Lower lobe of right lung (tissue), 2 donors: ENCODE data around the gene PLSCR3. TPM values are rescaled to one million over a fixed set of nuclear protein-coding genes. Genes with fewer than 3 reads are reported as not detected.

Experiments
- ATAC-seq, 2 donors: fragments of 200-7000 bp; cut with Tn5 transposase; one replicate each; pipeline ENCODE4 v1.9.1; 2020 to 2022; ENCODE audit warnings: mild to moderate bottlenecking in 2 of 2, moderate library complexity in 2 of 2
- DNase-seq: peaks from one replicate; pipeline ENCODE4 v3.0.0-alpha.2; 2020
- H3K27ac ChIP-seq: fragments of 200-600 bp; one replicate; pipeline ENCODE4 v1.8.0; 2022
- H3K27me3 ChIP-seq: fragments of 200-600 bp; one replicate; pipeline ENCODE4 v1.8.0; 2022; ENCODE audit warnings: low read depth
- H3K36me3 ChIP-seq: fragments of 200-600 bp; one replicate; pipeline ENCODE4 v1.8.0; 2022; ENCODE audit warnings: mild to moderate bottlenecking
- H3K4me1 ChIP-seq: fragments of 200-600 bp; one replicate; pipeline ENCODE4 v1.8.0; 2022
- H3K4me3 ChIP-seq: fragments of 200-600 bp; one replicate; pipeline ENCODE4 v1.8.0; 2022; ENCODE audit warnings: mild to moderate bottlenecking
- H3K9me3 ChIP-seq: fragments of 200-600 bp; one replicate; pipeline ENCODE4 v1.8.0; 2022
- intact Hi-C: fragments of 100-400 bp; cut with DNase I; formaldehyde crosslinking; loops from one replicate; pipeline ENCODE4 v1.11.0; 2022
- total RNA-seq: library from RNA; stranded (reverse); fragmentation: NEBNext Ultra II Directional; extraction: Animal tissue kit (Norgen Biotek cat#: 25700); gene quantifications from one replicate; pipeline ENCODE4 v1.2.1, GENCODE V29; 2021
- TF ChIP-seq, protein P1 (sequence below): fragments of 200-600 bp; IDR thresholded peaks from one replicate; pipeline ENCODE4 v1.8.0; 2022; ENCODE audit warnings: antibody characterized with exemption, mild to moderate bottlenecking
- donor health status: DM: no; HTN: yes; CAD: no; lungs with severe emphysema.

Gene PLSCR3
- total RNA-seq, 1 donor from 2014 or later = 27.1 TPM

DNA sequence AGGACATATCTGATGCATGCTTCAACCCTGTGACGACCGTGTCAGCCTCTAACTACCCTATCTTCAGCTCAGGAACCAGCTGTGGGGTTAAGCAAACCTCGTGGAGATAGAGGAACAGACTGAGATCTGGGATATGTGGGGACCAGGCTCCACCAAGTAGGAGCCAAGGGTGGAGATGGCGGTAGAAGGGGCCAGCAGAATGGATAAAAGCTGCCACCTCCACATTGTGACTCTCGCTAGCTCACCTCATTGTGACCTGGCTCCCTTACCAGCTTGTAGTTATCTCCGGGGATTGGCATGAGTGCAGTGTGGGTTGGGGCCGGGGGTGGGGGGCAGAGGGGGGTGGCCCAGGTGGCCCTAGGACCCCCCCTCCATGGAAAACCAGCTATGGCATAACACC lies 31.0 kb upstream of the PLSCR3 start, which contains the start of gene SPEM2:
Gene SPEM2 (plus strand): TSS at position 301 of the 400 bp plus-strand sequence. CDS start 73 bp downstream, at position 374.
- no peaks in the 10 kb centered on the region for H3K27me3 ChIP-seq
- no peaks in the 10 kb centered on the region for H3K9me3 ChIP-seq
- DNase-seq (no peak), ATAC-seq (no peak)
- no peaks in the 10 kb centered on the region for H3K4me1 ChIP-seq
- no peaks in the 10 kb centered on the region for H3K36me3 ChIP-seq
- H3K27ac ChIP-seq = no peak within 1 kb of the TSS
- TF ChIP-seq, protein P1, sequence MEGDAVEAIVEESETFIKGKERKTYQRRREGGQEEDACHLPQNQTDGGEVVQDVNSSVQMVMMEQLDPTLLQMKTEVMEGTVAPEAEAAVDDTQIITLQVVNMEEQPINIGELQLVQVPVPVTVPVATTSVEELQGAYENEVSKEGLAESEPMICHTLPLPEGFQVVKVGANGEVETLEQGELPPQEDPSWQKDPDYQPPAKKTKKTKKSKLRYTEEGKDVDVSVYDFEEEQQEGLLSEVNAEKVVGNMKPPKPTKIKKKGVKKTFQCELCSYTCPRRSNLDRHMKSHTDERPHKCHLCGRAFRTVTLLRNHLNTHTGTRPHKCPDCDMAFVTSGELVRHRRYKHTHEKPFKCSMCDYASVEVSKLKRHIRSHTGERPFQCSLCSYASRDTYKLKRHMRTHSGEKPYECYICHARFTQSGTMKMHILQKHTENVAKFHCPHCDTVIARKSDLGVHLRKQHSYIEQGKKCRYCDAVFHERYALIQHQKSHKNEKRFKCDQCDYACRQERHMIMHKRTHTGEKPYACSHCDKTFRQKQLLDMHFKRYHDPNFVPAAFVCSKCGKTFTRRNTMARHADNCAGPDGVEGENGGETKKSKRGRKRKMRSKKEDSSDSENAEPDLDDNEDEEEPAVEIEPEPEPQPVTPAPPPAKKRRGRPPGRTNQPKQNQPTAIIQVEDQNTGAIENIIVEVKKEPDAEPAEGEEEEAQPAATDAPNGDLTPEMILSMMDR = no peak
- no peak within 1 kb of the TSS for H3K4me3 ChIP-seq
- intact Hi-C loops = no loop called here

DNA sequence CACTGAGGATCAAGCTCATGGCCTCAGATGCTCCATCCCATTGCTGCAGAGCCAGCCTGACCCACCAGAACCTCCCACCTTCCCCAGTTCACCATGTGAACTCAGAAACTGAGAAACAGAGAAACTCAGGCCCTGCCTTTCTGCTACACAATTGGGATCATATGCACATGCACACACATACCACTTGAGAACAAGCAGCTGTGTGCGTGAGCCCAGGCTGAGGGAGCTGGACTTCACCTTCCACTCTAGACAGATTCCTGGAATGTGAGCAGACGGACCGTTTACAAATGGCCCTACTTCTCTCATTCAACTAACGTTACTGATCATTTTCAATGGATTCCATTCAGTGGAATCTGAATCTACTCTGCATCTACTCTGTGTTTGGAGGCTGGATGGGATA lies 29.4 kb upstream of the PLSCR3 start:
- Histone ChIP-seq H3K9me3 (no peaks in the 10 kb centered on the region), H3K27me3 (no peaks in the 10 kb centered on the region), H3K4me1 (no peaks in the 10 kb centered on the region), H3K4me3 (no peak overlapping the region), H3K27ac (no peak overlapping the region), H3K36me3 (no peaks in the 10 kb centered on the region)
- intact Hi-C loops = no loop called here
- ATAC-seq (no peak), DNase-seq (no peak)
- TF ChIP-seq, protein P1 = no peak

DNA sequence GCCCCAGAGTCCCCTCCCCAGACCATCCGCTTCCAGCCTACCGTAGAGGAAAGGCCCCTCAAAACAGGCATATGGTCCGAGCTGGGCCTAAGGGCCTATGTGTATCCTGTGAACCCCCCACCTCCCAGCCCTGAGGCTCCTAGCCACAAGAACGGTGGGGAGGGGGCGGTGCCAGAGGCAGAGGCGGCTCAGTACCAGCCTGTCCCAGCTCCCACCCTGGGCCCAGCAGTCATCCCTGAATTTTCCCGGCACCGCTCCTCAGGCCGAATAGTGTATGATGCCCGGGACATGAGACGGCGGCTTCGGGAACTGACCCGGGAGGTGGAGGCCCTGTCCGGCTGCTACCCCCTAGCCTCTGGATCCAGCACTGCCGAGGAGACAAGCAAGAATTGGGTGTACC lies 26.9 kb upstream of the PLSCR3 start:
- DNase-seq (no peak), ATAC-seq (no peak)
- no peak overlapping the region for H3K27ac ChIP-seq
- no peaks in the 10 kb centered on the region for H3K4me1 ChIP-seq
- intact Hi-C loops = no loop called here
- H3K4me3 ChIP-seq = no peak overlapping the region
- H3K27me3 ChIP-seq = no peaks in the 10 kb centered on the region
- H3K36me3 ChIP-seq = no peaks in the 10 kb centered on the region
- H3K9me3 ChIP-seq = no peaks in the 10 kb centered on the region
- TF ChIP-seq, protein P1 = no peak

DNA sequence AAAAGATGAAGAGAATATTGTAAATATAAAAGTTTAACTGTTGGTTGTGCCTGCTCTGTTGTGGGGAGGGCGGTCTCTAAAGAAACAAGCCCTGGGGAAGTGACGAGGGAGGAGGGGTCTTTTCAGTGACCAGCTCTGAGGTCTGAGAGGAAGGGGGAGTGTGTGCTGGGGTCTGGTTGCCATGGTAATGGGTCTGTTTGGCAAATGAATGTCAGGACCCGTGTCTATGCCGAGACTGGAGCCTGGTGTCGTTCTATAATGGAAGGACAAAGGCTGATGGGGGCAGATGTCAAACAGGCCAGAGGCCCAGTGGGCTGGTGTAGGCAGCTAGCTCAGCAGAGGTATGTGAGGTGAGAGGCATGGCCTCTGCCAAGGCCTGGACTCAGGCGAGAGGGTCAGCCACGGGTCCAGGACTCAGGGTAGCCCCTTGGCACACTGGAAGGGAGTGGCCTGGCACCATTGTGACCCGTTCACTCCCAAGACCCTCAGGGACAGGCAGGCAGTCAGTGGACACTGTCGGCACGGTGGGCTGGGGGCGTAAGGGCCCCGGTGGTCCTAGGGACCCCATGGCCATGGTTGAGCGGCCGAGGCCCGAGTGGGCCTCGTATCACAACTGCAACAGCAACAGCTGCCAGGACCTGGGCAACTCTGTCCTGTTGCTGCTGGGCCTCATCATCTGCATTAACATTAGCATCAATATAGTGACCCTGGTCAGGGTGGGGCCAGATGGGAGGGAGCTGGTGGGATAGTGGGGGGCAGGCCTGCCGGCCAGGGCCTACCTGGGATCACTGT lies 25.7 kb upstream of the PLSCR3 start, which contains the start of gene SPEM1:
Gene SPEM1 (plus strand): TSS at position 506 of the 792 bp plus-strand sequence. CDS start 61 bp downstream, at position 567.
- Histone ChIP-seq H3K4me3 (no peak within 1 kb of the TSS), H3K27me3 (no peaks in the 10 kb centered on the region), H3K36me3 (no peaks in the 10 kb centered on the region), H3K9me3 (no peaks in the 10 kb centered on the region), H3K4me1 (no peaks in the 10 kb centered on the region), H3K27ac (no peak within 1 kb of the TSS)
- no peak for DNase-seq
- intact Hi-C loops = no loop called here
- ATAC-seq = no peak
- TF ChIP-seq, protein P1 = no peak

DNA sequence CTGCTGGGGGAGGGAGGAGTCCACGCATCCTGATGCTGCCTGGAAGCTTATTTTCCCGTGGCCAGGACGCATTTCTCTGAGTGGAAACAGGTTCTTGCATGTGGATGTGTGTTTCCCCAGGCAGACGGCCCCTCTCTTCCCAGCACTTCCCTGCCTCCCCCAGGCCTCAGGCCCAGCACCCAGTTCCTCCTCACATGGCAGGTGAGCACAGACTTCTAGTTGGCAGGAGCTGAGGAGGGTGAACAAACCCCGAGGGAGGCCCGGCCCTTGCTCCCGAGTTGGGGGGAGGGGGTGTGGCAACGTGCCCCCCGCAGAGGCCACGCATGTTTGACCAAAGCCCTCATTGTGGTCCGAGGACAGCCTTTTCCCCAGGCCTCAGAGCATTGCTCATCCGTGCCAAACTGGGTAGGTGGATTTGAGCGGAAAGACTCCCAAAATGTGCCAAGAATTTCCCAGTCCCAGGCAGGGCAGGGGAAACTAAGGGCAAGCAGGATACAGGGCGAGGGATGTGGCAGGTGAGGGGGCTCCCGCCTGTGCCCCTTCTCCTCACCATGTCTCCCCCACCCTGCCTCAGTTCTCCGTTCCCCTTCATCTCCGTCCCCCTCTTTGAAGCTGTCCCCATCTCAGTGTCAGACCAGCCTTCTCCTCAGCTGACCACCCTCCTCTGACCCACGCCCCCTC lies 24.3 kb upstream of the PLSCR3 start:
- ATAC-seq (no peak), DNase-seq (no peak)
- H3K27ac ChIP-seq = no peak overlapping the region
- H3K36me3 ChIP-seq = no peaks in the 10 kb centered on the region
- no peaks in the 10 kb centered on the region for H3K4me1 ChIP-seq
- TF ChIP-seq, protein P1 = no peak
- H3K9me3 ChIP-seq = no peaks in the 10 kb centered on the region
- no peak overlapping the region for H3K4me3 ChIP-seq
- intact Hi-C loops = no loop called here
- no peaks in the 10 kb centered on the region for H3K27me3 ChIP-seq
